ENCODE results near the gene HOXA4. TPM values are rescaled to one million over a fixed set of nuclear protein-coding genes. Genes with fewer than 3 reads are reported as not detected.
A peak's percentile ranks its signal among the peaks of the same experiment; 100 is the strongest.

The HOXA4 gene
- polyA plus RNA-seq, 3 donors: 0.48 TPM; not detected in 2

DNA sequence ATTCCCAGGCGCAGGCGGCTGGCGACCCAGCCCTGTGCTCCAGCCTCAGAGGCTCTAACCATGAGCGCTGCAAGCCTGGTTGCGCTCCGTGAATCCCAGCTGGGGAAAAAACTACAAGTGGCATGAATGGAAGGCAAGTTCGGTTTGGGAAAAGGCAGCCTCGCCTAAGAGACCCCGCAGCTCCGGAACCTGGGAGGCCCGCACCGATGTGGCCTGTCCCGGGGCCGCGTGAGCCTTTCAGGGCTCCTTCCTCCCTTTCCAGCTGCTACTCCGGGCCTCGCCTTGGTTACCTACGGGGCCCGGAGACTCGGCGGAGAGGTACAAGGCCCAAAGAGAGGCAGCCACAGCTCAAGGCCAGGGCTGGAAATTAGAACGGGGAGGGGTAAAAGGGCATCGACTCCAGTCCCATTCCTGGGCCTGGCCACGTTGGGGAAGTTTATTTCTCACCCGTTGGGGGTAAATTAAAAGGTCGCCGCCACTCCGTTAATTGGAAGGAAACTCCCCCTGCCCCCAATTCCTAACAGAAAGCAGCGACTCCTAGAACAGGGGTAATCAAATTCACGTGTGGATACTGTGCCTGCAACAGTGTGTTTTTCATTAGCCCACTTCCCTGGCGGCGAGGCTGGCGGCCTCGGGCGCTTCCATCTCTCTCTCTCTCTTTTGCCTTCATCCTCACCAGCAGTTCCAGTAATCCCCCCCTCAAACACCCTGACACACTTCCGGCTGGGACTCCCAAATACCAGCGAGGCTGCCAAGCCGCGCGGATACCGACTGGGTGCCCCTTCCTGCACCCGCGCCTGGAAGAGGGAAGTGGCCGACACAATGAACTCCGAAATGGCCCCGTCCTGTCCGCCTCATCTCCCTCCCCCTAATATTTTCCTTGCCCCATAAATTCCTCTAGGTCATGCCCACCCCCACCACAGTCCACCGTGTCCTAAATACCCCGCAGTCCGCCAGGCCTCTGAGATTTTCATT lies 36.3 kb upstream of the HOXA4 start:
- Histone ChIP-seq H3K9ac (ENCODE audit: insufficient read depth, low read length, poor library complexity, severe bottlenecking) (peak overlapping the region; percentile 33), H3K4me1 (ENCODE audit: control insufficient read depth in 1 of 2, insufficient read depth in 2 of 2, low read length in 2 of 2) (peaks cover 66 to 88% of the 10 kb centered on the region in 2 donors), H3K27ac (ENCODE audit: low read depth in 1 of 2, low read length in 2 of 2) (no peak overlapping the region), H3K4me2 (replicated peaks; ENCODE audit: extremely low read depth, low read length, poor library complexity, severe bottlenecking) (peak overlapping the region; percentile 69), H3K4me3 (replicated peaks in 1 of 3; ENCODE audit: low read depth in 2 of 3, low read length in 3 of 3) (peak overlapping the region in 2 of 3 experiments; percentile 10 to 74), H2AFZ (ENCODE audit: insufficient read depth, low read depth, low read length, poor library complexity, severe bottlenecking) (peak overlapping the region; percentile 79), H3K9me3 (replicated peaks in 1 of 2; ENCODE audit: control insufficient read depth in 1 of 2, insufficient read depth in 1 of 2, low read length in 2 of 2) (peaks cover 18 to 46% of the 10 kb centered on the region in 2 donors), H3K79me2 (ENCODE audit: insufficient read depth, low read length) (peaks cover 7% of the 10 kb centered on the region), H3K36me3 (replicated peaks in 1 of 2; ENCODE audit: control insufficient read depth in 1 of 2, insufficient read depth in 2 of 2, low read length in 2 of 2) (no peaks in the 10 kb centered on the region), H3K27me3 (ENCODE audit: control insufficient read depth in 2 of 2, insufficient read depth in 2 of 2, low read length in 2 of 2) (peaks cover 67 to 100% of the 10 kb centered on the region in 2 donors), H4K20me1 (ENCODE audit: insufficient read depth, low read length) (peaks cover 9% of the 10 kb centered on the region)
- intact Hi-C loops (cut with micrococcal nuclease): loop anchor here (5.0 to 10.0 kb wide), 3 partner anchors 35 to 1305 kb away; partner anchors contain the start of gene HOXA13 (in 1 of the 2)
- WGBS (ENCODE audit: insufficient coverage): 1% methylated on average over 33 of the region's 50 CpGs
- H3K4me1 Mint-ChIP-seq: peaks cover 65% of the 10 kb centered on the region
- peaks cover 91 to 95% (median 94%) of the 10 kb centered on the region in 3 donors for H3K27me3 Mint-ChIP-seq (ENCODE audit: low read depth in 3 of 3)
- no peak for TF ChIP-seq CTCF (IDR thresholded peaks at IDR 0.05)
- no peak overlapping the region for H3K27ac Mint-ChIP-seq
- DNase-seq: no peak
- H3K36me3 Mint-ChIP-seq: peaks cover 27 to 46% of the 10 kb centered on the region in 2 donors
- peaks cover 5 to 63% (median 39%) of the 10 kb centered on the region in 7 donors for H3K9me3 Mint-ChIP-seq
- H3K4me3 Mint-ChIP-seq: peak overlapping the region; percentile 66 to 95

DNA sequence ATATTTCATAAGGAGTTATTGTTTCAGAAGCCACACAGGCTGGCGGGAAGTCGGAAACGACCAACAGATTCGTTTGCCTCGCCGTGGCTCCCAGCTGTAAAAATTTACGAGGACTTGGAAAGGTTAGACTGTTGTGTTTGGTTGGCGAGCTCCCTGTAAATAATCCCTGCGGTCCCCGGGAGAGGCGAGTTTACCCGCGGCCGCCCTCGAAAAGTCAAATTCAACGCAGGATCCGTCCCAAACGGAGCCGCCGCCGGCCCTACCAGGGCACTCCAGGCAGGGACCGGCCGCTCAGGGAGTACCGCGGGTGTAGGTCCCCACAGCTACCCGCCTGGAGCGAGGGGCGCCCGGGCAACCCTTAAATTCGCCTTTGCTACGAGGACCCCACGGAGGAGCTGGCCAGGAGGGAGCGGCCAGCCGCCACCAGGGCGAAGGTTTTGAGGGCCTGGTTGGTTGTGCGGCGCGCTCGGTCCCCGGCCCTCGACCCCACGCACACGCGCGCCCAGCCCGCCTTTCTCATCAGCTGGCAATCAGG lies 35.5 kb upstream of the HOXA4 start:
- no peak for DNase-seq
- Histone ChIP-seq H3K4me1 (ENCODE audit: control insufficient read depth in 1 of 2, insufficient read depth in 2 of 2, low read length in 2 of 2) (peaks cover 68 to 88% of the 10 kb centered on the region in 2 donors), H3K9ac (ENCODE audit: insufficient read depth, low read length, poor library complexity, severe bottlenecking) (peak overlapping the region; percentile 33), H3K27ac (ENCODE audit: low read depth in 1 of 2, low read length in 2 of 2) (no peak overlapping the region), H3K36me3 (replicated peaks in 1 of 2; ENCODE audit: control insufficient read depth in 1 of 2, insufficient read depth in 2 of 2, low read length in 2 of 2) (no peaks in the 10 kb centered on the region), H4K20me1 (ENCODE audit: insufficient read depth, low read length) (peaks cover 9% of the 10 kb centered on the region), H2AFZ (ENCODE audit: insufficient read depth, low read depth, low read length, poor library complexity, severe bottlenecking) (peak overlapping the region; percentile 79), H3K4me3 (replicated peaks in 1 of 3; ENCODE audit: low read depth in 2 of 3, low read length in 3 of 3) (peak overlapping the region; percentile 2 to 74 (median 40)), H3K79me2 (ENCODE audit: insufficient read depth, low read length) (peaks cover 7% of the 10 kb centered on the region), H3K9me3 (replicated peaks in 1 of 2; ENCODE audit: control insufficient read depth in 1 of 2, insufficient read depth in 1 of 2, low read length in 2 of 2) (peaks cover 18 to 39% of the 10 kb centered on the region in 2 donors), H3K4me2 (replicated peaks; ENCODE audit: extremely low read depth, low read length, poor library complexity, severe bottlenecking) (peak overlapping the region; percentile 69), H3K27me3 (ENCODE audit: control insufficient read depth in 2 of 2, insufficient read depth in 2 of 2, low read length in 2 of 2) (peaks cover 59 to 96% of the 10 kb centered on the region in 2 donors)
- intact Hi-C loops (cut with micrococcal nuclease): loop anchor here (5.0 to 10.0 kb wide), 3 partner anchors 36 to 1304 kb away; partner anchors contain the start of gene HOXA13 (in 1 of the 2)
- peak overlapping the region; percentile 65 to 95 for H3K4me3 Mint-ChIP-seq
- peaks cover 64% of the 10 kb centered on the region for H3K4me1 Mint-ChIP-seq
- WGBS (ENCODE audit: insufficient coverage): under 1% methylated on average over 46 of the region's 46 CpGs
- H3K27me3 Mint-ChIP-seq (ENCODE audit: low read depth in 3 of 3): peaks cover 85 to 91% (median 88%) of the 10 kb centered on the region in 3 donors
- TF ChIP-seq CTCF (IDR thresholded peaks at IDR 0.05): no peak
- H3K36me3 Mint-ChIP-seq: peaks cover 23 to 43% of the 10 kb centered on the region in 2 donors
- peaks cover 5 to 57% (median 36%) of the 10 kb centered on the region in 7 donors for H3K9me3 Mint-ChIP-seq
- peak overlapping the region in 2 of 7 donors; percentile 68 for H3K27ac Mint-ChIP-seq
